Measurements from ENCODE around the gene TEX48.

Gene TEX48

GRCh38 chr9:114684036-114684435 is 2.0 kb upstream of the TEX48 start:
- in situ Hi-C loops (cut with HindIII; ENCODE audit: low sequenced_read_pairs): no loop called here
- no peak for TF ChIP-seq CTCF (IDR thresholded peaks at IDR 0.05; ENCODE audit: low read depth, low read length)
- no peak for DNase-seq (ENCODE audit: low read depth, low spot score)
- H3K4me3 ChIP-seq (ENCODE audit: low read depth, low read length): no peak overlapping the region

- no peak overlapping the region for H3K4me3 ChIP-seq (ENCODE audit: low read depth, low read length)
- no peak for TF ChIP-seq CTCF (IDR thresholded peaks at IDR 0.05; ENCODE audit: low read depth, low read length)
- in situ Hi-C loops (cut with HindIII; ENCODE audit: low sequenced_read_pairs): no loop called here
- no peak for DNase-seq (ENCODE audit: low read depth, low spot score)
Observed at GRCh38 chr9:114682846-114683245, 854 bp upstream of the TEX48 start.

GRCh38 chr9:114680259-114681001 is 1.6 kb downstream of the TEX48 start:
- no peak for DNase-seq (ENCODE audit: low read depth, low spot score)
- in situ Hi-C loops (cut with HindIII; ENCODE audit: low sequenced_read_pairs): no loop called here

GRCh38 chr9:114678795-114679194 is 3.2 kb downstream of the TEX48 start:
- peak; percentile 39 for DNase-seq (ENCODE audit: low read depth, low spot score)
- TF ChIP-seq CTCF (IDR thresholded peaks at IDR 0.05; ENCODE audit: low read depth, low read length): no peak
- H3K4me3 ChIP-seq (ENCODE audit: low read depth, low read length): no peak overlapping the region
- in situ Hi-C loops (cut with HindIII; ENCODE audit: low sequenced_read_pairs): no loop called here

More at GRCh38 chr9:114680259-114681001, 1.6 kb downstream of the TEX48 start:
- TF ChIP-seq CTCF (IDR thresholded peaks at IDR 0.05; ENCODE audit: low read depth, low read length): no peak
- no peak overlapping the region for H3K4me3 ChIP-seq (ENCODE audit: low read depth, low read length)

- H3K4me3 ChIP-seq (ENCODE audit: low read depth, low read length): no peak overlapping the region
- no peak for DNase-seq (ENCODE audit: low read depth, low spot score)
- TF ChIP-seq CTCF (IDR thresholded peaks at IDR 0.05; ENCODE audit: low read depth, low read length): no peak
- in situ Hi-C loops (cut with HindIII; ENCODE audit: low sequenced_read_pairs): no loop called here
Observed at GRCh38 chr9:114678130-114678529, 3.9 kb downstream of the TEX48 start.

GRCh38 chr9:114677418-114677817 is 4.6 kb downstream of the TEX48 start:
- in situ Hi-C loops (cut with HindIII; ENCODE audit: low sequenced_read_pairs): no loop called here
- no peak overlapping the region for H3K4me3 ChIP-seq (ENCODE audit: low read depth, low read length)
- DNase-seq (ENCODE audit: low read depth, low spot score): peak; percentile 99
- TF ChIP-seq CTCF (IDR thresholded peaks at IDR 0.05; ENCODE audit: low read depth, low read length): no peak

Data from astrocyte of the spinal cord (primary cell).